NCI-H524 (cell line): ENCODE results near the gene COMMD1.
"Not testable (repeated sequence)": the region's sequence is repeated elsewhere in the genome, so short reads cannot be mapped to it uniquely, and the experiment has no call there.

ENCODE experiments used
- DNase-seq, 2 experiments: peaks; one replicate each; lab custom pipeline; 2025; lab: John Stamatoyannopoulos, UW

Gene COMMD1

DNA sequence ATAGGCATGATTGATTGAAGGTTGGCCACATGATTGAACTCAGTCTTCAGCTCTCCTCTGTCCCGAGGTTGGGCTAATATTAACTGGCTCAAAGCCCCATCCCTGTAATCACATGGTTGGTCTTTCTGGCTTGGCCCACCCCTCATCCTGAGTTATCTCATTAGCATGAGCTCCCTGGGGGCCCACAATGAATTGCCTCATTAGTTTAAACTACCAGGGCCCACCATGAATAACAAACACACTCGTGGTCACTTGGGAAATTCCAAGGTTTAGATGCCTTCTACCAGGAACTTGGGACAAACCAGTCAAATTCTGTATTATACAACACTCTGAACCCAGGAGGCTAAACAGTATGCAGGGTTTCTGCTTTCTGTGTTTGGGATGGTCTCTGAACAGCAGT is 168.8 kb downstream of the COMMD1 start:
- DNase-seq: no peak

DNA sequence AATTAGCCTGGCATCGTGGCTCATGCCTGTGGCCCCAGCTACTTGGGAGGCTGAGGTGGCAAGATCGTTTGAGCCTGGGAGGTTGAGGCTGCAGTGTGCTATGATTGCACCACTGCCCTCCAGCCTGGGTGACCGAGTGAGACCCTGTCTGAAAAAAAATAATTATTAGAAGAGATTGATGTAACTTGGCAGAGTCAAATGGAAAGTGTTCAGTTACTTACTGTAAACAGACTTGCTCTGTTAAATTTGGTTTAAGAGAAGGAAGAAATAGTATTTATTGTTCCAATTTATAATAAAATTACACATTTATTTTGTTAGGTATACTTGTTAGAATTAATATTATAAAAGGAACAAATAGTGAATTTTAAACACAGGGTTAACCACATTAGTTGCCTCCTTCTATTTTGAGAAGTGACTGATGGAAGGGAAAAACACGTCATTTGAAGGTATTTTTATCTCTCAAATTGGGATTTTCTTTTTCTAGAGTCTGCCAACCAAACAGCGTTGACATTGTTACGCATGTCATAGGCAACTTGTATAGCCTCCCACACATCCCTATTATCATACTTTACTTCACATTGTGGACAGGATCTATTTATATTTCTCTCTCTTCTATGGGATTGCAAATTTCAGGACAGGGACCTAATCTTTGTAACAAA is 171.6 kb downstream of the COMMD1 start:
- no peak for DNase-seq

DNA sequence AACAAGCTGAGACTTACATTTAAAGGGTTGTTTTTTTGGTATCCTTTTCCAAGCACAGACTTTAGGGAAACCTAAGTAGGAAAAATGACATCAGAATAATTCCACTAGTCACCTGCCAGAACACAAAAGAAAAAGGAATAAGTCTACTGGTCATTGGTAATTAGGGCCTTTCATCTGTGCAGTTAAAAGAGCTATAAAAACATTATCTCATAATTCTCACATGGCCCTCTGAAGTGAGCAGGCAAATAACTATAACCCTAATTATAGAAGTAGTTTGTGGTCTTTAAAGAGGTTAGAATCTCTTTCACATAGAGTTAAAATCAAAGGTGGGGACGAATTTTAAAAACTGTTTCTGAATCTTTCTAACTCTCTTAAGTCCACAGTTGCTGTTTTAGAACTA is 179.3 kb downstream of the COMMD1 start:
- DNase-seq: no peak

DNA sequence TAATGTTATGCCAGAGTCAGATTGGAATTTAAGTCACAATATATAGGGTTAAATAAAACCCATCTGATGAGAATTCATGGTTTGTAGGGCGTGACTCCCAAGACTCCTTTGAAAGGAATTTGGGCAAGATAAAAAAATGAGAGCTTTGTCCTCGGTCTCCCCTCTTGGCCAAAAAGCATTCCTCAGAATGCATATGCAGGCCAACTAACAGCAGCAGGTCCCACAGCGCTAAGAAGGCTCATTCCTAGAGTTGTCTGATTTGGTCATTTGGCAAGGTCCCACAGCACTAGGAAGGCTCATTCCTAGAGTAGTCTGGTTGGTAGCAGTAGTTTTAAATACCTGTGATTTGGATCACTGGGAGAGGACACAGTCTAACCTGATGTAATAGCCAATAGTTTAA is 184.2 kb downstream of the COMMD1 start:
- DNase-seq: no peak

DNA sequence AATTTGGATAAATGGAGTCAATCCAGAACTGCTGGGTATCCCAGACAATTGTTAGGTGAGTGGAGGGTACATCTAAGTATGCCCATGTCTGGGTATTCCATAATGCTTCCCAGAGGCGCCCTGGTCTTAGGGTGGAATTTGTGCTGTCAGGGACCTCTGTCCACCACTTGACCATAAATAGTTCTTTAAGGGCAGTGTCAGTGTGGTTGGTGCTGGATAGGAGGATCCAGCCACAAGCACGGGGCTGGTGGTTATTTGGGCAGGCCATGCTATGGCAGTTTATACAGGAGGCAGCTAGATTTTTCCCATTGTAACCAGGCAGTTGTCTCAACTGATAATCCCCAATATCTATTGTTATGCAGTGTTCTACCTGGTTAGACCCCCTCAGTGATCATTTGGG is 186.0 kb downstream of the COMMD1 start:
- no peak for DNase-seq

DNA sequence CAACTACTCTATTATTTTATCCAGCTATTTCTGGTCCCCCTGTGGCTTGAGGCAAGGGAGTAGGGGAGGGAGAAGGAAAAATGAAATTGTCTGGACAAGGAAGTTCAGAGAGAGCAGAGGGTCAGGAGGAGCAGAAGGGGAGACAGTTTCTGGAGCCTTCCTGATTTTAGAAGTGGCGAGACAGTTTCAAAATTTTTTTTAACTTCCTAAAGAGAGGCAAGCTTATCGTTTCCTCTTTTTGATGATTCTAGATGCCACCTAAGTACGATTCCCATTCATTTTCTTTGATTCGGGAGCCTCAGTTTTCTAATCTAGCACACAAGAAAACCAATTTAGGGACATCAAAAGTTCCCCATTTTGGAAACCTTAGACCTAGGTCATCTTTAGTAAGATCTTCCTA is 193.6 kb downstream of the COMMD1 start:
- no peak for DNase-seq

DNA sequence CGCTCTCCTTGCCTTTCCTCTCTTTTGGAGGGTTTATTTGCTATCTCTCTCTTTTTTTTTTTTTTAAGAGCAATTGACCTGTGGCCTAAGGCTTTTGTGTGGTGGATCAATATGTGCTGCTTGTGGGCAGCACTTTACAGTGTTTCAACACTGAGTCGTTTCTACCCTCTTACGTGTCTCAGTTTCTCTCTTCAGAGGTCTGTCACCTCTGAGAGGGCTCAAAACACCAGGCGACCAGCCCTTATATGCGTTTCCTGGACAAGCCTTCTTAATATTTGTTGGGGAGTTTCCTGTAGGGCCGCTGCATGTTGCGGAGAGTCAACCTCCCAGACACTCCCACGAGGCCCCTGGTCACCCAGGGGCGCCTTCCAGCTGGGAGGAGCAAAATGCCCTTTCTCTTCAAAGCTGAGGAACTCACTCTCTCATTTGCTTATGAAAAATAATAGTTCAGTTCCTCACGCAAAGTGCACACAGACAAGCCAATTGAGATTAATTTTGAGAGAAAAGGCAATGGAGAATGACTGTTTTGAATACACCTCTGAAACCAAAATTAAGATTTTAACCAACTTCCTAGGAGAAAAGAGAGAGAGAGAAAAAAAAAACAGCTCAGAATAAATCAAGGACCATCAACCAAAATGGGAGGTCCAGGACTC is 194.2 kb downstream of the COMMD1 start:
- no peak for DNase-seq

DNA sequence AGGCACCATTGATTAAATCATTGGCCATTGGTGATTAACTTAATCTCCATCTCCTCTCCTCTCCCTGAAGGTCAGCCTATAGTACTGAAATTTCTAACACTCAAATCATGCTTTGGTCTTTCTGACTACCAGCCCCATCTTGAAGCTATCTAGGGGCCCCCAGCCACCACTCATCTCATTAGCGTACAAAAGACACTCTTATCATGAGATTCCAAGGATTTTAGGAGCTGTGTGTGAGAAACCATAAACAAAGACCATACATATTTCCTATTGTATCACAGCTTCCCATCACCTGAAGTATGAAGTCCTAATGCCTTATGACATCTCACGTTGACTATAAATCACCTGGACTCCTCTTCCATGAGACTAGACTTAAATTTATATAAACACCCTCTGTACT is 196.4 kb downstream of the COMMD1 start:
- no peak for DNase-seq

DNA sequence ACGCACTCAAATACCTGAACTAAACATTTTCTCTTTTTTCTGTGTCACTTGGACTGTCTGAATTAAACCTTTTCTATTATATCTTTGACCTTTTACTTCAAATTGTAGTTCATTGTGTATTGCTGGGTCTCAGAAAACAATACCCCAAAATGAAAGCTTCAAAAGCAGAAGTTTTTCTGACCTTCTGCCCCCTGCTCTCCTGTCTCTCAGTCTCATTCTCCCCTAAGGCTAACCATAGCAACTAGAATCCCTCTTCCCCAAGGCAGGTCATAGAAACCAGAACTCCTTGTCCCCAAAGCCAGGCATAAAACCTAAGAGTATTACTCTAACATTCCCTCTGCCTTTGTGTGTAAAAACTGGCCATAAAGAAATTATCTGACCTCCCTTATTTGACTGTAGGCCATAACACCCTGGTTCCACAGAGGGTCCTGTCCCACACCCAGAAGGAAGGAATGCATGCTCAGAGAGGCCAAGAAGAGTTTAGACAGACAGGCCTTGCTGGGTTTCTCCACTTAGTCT is 197.0 kb downstream of the COMMD1 start:
- DNase-seq: no peak

DNA sequence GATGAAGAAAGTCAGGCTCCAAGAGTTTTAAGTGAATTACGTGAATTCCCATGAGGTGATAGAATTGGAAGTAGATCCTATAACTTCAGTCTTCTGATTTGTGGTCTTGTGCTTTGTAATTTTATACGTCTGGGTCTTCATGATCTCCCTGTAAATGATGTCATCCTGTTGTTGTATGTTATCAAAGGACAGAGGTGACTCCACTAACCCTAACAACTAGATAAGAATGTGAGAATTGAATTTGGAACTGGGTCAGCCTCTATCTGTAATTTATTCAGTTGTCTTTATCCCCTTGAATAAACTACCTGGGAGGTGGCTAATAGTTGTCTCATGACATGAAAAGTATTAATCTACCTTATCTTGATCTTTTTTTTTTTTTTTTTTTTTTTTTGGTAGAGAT is 204.1 kb downstream of the COMMD1 start:
- no peak for DNase-seq

DNA sequence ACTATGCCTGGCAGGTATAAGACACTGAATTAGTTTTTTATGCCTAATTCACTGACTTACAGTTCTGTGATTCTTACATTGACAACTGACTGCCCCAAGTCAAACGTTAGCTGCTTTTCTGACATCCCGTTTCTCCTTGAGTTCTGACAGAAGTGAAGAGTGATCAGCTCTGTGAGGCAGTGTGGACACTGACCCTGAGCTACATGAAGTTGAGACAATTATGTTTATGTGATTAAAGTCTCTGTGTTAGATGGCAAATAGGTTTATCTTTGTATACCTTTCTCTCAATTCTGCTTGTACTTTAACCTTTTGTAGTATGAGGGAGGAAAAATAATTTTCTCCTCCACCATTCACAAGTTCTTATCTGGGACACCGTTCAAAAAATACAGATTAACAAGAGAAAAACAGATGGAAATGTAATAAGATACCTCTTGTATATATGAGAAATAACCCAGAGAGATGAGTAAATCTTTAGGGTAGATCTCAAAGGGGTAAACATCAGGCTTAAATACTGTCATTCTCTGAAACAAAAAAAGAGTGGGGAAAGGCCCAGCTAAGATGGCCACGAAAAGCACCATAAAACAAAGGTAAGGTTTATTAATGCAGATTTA is 205.0 kb downstream of the COMMD1 start:
- peak in 1 of 2 experiments; percentile 55 for DNase-seq

DNA sequence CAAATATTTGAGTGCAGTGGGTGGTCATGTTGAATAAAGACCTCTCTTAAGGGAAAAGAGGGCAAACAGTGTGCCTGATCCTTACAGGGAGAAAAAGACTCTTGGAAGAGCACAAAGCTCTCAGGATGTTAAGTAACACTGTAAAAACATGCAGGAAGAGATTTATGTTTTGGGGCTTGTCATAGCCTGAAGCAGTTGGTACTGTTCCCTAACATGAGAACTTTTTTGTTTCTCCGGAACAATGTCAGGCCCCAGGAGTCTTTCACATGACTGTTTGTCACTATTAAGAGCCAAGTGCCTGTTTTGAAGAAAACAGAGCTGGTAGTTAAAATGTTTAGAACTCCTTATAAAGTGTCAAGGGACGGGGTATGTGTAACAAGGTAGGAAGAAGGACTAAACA is 206.7 kb downstream of the COMMD1 start:
- DNase-seq: no peak

DNA sequence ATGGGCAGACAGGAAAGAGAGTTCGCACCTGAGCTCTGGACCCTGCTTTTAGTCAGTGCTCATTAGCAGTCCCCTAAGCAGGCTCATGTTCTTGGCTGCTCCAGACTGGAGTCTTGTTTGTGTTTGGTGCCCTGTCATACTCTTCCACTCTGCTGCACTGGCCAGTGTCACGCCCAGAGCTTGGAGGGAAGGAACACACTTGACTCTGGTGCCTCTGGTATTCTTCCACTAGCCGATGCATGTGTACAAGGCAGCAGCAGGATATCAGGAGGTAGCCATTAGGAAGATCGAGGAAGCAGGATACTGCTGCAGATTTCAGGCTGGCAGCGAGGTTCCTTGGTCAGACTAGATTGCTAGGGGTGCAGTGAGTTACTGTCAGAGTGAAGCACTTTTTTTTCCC is 209.1 kb downstream of the COMMD1 start:
- DNase-seq: no peak

DNA sequence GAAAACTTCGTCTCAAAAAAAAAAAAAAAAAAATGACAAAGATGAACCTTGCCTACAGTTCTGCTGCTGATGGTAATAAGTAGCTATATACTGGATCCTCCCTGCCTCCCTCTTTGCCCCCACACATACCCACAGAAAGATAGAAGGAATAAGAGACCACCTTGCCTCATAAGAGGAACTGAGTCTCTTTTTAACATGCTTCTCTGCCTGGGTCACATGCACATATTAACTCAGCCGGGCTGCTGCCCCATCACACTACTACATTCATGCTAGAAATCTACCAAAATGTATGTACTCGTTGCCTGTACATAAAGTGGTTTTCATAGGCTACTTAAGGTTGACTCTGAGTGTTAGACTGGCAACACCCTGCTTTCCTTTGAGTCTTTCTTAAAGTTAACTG is 211.5 kb downstream of the COMMD1 start:
- DNase-seq: no peak

DNA sequence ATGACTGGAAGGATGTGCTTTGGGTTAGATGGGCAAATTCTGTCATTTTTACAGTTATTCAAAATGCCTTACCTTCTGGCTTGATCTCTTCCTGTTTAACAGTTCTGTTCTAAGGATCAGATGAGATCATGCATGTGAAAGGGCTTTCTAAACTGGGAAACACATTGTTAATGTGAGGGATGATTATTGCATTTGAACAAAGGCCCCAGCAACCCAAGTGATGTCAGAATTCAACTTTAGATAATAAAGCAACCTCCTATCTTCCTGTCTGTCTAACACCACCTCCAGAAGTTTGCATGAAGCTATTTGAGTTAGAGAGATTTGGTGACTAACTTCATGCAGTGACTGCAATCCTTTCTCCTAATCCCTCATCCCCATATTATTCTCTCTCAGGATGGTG is 212.7 kb downstream of the COMMD1 start:
- no peak for DNase-seq

DNA sequence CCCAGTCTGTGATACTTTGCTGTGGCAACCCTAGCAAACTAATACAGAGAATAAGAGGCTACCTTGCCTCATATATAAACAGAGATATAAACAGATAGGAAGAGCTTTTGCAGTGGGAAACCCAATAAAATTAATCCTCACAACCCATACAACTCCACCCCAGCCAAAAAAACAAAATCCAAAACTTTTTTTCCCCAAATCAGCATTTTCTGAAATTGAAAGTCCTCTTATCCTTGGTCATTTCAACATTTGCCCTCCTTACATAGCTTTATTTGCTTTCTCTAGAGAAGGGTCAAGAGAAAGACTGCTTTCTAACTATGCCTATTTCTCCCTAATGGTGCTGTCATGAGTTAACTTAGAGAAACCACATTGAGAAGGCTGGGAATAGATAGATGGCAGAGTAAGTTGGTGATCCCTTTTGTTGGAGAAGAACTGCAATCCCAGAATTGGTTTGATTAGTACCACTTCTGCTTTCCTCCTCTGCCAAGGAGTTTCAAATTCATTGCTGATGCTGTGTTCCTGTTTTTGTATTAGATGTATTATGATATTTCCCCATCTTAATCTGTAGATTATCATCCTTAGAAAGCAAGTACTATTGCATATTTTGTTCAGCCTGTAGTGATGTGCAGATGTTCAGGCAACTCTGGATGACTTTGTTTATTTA is 214.0 kb downstream of the COMMD1 start:
- DNase-seq: no peak

DNA sequence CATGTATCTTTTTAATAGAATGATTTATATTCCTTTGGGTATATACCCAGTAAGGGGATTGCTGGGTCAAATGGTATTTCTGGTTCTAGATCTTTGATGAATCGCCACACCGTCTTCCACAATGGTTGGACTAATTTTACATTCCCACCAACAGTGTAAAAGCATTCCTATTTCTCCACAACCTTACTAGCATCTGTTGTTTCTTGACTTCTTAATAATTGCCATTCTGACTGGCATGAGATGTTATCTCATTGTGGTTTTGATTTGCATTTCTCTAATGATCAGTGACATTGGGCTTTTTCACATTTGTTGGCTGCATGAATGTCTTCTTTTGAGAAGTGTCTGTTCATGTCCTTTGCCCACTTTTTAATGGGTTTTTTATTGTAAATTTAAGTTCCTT is 220.8 kb downstream of the COMMD1 start:
- not testable (repeated sequence) for DNase-seq

DNA sequence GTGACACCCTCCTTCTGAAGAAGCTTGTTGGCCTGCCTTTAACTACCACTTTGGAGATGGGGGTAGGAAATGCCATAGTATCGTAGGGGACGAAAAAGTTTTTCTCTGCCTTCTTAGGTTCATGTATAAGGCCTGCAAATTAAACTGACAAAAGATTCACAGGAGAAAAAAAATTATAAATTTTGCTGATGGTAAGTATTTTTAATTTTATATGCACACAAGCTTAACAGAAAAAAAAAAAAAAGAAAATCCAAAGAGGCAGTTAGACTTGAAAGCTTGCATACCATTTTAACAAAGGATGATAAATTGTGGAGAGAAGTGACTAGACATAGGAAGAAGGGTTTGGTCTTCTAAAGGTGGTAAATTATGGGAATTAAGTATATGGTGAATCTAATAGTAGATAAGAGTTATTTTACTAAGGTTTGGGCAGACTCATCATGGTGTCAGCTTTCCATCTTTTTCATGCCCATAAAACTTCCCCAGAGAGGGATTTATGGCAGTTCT is 227.9 kb downstream of the COMMD1 start:
- no peak for DNase-seq

DNA sequence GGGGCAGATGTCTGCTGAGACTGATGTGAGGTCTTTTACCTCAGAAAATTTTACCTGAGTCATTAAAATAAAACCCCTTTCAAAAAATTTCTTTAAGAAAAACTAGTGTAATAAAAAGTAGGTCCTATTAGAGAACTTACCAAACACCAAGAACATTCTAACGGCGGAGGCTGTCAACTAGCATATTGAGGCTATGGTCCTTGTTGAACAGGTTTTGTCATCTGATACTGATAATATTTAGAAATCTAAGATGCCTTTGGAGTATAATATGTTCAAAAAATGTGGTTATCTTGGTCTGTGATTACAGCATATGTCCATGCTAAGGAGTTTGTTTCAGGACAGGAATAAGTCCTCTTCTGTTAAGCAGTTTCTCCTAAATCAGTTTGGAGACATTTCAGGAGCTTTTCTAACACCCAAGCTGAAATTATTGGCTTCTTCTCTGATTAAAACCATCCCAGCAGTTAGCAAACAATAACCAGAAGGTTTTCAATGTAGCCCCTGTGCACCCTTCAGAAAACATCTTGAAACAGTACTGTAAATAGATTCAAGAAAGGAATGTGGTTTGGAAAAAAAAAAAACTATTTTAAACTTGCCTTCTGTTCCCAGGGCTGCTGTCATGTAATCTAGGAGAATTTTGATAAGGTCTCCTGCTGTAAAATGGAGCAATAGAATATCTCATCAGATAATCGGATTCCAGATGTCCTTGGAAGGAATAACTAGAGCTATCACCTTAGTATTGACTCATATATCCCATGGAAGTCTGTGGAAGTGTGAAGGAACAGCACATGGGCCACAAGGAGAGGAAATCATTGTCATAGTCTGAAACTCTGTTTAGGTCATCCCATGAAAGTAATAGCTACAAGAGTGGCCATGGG is 231.7 kb downstream of the COMMD1 start:
- no peak for DNase-seq

DNA sequence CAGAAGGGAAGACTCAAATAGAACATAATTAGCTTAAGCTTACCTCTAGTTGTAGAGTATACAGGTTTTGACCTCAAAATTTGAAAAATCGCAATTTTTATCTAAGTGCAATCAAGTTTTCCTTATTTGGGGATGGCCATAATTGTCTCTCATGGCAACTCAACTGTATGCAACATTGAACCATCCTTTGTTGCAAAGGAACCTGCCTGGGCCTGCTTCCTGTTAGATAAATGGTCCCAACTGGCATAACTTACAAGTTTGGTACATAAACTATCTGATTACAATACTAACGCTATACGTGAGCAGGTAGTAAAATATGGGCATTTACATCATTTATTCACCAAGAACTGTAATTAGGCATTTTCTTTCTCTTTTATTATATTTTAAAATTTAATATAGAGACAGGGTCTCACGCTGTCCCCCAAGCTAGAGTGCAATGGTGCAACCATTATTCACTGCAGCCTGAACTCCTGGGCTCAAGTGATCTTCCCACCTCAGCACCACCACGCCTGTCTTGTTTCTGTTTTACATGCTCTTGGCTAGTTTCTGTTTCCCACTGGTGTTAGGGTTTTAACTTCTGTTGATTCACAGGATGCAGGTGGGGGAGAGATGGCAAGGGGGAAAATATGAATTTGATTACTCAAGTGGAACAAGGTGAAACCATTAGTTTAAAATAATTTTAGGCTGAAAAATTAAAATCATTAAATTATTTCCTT is 235.1 kb downstream of the COMMD1 start:
- no peak for DNase-seq

DNA sequence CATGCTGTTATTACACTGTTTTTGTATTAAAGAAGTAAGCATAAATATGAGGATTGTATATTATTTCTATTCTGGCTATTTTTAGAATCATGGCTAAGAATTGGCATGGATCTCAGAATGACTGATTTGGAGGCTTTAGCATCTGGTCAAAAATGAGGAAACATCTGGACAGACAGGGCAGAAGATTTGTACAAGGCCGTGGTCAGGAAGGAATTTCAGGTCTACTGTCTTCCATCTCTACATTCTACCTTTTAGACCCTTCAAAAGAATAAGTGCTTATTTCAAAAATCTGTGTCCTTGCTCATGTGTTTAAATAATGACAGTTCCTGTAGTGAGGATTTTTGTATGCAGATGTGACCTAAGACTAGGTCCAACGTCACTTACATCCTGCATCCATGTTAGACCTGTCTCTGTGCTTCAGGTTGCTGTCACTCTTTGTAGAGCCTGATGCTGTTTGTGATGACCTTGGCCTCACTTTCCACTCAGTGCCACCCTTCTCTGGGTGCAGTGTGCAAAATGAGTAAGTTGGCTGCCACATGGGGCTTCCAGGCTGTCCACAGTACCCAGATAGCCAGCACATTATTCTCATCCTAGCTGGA is 235.8 kb downstream of the COMMD1 start:
- DNase-seq: no peak
